ENCODE results near the gene POC1A.

POC1A gene

GRCh38 chr3:52088445-52089367 is 65.5 kb downstream of the POC1A start:
- no peak for DNase-seq (ENCODE audit: extremely low read depth in 1 of 2, low read depth in 1 of 2)

DNA sequence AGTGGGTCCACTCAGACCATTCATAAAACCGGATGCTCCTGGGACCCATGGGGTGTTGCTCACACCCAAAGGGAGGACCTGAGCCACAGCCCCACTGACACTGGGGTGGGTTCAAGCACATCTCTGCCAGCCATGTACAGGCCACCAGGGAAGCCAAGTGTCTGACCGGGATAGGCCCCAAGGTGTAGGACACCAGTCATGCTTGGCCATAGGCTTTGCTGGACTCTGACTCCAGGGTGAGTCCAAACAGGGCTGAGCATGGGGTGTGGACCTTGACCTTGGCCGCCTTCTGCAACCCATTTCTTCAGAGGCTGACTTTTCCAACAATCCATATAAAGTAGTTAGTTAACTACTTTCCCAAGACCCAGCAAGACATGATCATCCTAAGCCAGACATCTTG is 66.5 kb downstream of the POC1A start:
- no peak for DNase-seq (ENCODE audit: extremely low read depth in 1 of 2, low read depth in 1 of 2)

DNA sequence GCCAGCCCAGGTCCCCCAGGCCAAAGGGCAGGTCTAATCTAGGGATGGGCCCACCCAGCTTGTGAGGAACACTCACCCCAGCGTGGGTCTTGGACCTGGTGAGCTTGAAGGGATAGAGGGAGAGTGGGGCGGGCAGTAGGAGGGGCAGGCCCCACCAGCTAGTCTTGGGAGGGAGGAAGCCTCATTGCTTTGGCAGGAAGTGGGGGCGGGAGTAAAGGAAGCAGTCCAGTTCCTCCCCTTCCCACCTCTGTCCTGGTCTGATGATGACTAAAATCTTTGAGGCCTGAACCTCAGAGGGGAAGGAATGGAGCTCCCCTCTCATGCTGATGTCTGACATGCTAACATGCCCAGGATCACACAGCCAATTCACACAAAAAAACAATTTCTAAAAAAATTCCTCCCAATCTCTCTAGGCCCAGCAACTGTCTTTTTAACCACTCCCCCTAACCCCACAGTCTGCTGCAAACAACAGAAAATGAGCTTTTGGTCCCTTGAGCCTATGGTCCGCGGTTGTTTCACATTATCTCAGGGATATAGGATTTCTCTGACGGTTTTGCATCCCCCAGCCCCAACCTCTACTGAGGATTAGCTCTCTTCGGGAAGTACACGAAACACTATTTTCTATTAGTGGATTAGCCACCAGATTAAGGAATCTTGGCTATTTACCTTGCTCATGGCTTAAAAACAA is 67.1 kb downstream of the POC1A start:
- DNase-seq (ENCODE audit: extremely low read depth in 1 of 2, low read depth in 1 of 2): no peak

- no peak for DNase-seq (ENCODE audit: extremely low read depth in 1 of 2, low read depth in 1 of 2)
These were observed 67.8 kb downstream of the POC1A start for GRCh38 chr3:52086461-52086860.

DNA sequence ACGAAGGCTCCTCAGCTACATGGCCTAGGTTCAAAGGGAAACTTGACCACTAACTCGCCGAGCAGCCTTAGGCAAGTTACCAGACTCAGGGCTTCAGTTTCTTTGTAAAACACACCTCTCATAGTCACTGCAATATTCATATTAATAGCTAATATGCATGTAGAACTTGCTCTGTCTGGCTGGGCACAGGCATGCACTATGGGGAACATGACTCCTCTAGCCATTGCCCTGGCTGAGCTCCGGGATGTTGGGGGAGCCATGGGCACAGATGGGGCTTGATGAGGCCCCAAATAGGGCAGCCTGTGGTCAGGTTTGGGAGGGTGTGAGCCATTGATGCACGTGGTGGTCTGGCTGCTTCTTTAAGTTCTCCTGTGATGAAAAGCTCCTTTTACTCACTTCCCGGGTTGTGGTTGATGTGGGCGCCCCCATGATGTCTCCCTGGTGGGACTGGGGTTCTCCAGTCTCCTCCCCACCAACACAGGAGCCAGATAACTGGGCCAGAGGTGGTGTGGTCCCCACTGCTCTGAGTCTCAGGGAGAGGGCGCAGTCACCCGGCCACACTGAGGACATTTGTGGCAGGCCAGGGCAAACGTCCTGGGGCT is 68.4 kb downstream of the POC1A start:
- peak; percentile 24 to 66 for DNase-seq (ENCODE audit: extremely low read depth in 1 of 2, low read depth in 1 of 2)

DNA sequence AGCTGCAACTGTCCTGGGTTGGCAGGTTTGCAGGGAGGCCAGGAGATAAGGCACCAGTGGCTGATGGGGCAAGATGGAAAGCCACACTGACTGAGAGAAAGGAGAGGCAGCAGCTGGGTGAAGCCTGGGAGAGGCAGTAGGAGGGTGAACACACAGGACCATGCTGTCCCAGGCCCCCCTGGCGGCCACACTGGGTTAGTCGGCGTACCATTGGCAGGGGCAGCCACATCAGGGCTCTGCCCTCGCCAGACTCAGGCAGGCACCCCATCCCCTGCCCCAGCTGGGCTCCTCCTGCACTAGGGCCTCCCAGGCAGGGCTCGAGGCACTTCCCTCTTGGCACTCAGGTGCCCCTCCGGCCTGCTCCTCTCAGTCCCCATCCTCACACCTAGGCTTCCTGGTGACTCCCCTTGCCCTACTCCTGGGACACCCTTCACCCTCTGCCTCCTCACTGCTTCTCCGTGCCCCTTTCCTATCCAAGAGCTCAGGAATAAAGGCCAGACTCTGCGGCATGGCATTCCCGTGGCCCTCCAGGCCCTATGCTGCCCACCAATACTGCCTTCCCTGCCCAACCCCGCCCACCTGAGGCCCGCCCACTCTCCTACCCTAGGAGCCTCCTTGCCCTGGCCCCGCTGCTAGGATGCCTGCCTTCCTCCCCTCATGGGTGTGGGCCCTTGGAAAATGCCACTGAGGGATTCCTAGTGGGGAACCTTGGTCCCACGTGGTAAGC is 69.1 kb downstream of the POC1A start:
- no peak for DNase-seq (ENCODE audit: extremely low read depth in 1 of 2, low read depth in 1 of 2)

DNA sequence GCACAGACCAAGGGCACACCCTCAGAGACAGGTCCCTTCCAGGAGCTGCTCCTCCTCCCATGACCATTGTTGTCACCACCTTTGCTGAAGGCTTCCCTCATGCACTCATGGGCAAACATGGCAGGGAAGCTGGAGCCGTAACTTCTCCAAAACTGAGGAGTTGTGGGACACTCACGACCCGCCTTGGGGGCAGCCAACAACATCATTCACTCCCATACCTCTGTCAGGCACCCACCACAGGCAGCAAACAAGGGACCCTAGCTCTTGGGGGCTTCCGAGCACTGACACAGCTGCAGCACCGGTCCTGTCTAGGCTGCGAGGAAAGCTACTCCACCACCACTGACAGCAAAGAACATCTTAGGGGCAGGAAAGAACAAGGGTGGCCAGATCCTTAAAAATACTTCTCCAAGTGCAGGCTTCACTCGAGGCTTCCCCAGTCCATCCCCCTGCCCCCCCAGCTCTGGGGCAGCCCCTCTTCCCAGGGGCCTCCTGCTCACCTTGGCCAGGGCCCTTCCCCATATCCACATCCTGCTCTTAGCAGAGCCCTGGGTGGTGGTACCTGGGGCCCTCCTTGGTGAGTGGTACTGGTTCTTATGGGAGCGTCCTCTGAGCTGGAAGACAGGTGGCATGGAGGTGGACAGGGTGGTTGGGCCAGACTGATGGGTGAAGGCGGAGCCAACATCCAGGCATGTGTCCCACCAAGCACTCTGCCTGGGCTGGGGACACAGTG is 69.8 kb downstream of the POC1A start:
- DNase-seq (ENCODE audit: extremely low read depth in 1 of 2, low read depth in 1 of 2): no peak

GRCh38 chr3:52083556-52084087 is 70.6 kb downstream of the POC1A start:
- DNase-seq (ENCODE audit: extremely low read depth in 1 of 2, low read depth in 1 of 2): no peak

DNA sequence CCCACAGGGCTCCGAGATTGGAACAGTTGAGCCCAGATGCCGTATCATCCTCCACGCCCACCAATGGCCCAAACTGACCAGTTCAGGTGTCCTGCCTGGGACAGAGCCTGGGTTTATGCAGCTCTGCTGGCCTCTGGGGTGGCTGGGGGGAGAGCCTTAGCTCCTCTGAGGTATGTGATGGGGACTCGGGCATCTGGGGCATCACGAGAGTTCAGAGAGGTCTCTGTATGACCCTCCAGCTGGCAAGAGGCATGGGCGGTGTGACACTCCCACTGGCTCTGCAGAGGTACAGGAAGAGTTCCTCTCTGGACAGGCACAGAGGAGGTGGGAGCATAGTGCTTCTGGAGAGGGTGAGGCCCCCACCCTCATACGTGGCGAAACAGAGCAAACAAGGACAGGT is 71.3 kb downstream of the POC1A start:
- DNase-seq (ENCODE audit: extremely low read depth in 1 of 2, low read depth in 1 of 2): no peak

- DNase-seq (ENCODE audit: extremely low read depth in 1 of 2, low read depth in 1 of 2): no peak
These were observed 73.1 kb downstream of the POC1A start for GRCh38 chr3:52080830-52081719.

GRCh38 chr3:52079958-52080357 is 74.3 kb downstream of the POC1A start:
- DNase-seq (ENCODE audit: extremely low read depth in 1 of 2, low read depth in 1 of 2): no peak

DNA sequence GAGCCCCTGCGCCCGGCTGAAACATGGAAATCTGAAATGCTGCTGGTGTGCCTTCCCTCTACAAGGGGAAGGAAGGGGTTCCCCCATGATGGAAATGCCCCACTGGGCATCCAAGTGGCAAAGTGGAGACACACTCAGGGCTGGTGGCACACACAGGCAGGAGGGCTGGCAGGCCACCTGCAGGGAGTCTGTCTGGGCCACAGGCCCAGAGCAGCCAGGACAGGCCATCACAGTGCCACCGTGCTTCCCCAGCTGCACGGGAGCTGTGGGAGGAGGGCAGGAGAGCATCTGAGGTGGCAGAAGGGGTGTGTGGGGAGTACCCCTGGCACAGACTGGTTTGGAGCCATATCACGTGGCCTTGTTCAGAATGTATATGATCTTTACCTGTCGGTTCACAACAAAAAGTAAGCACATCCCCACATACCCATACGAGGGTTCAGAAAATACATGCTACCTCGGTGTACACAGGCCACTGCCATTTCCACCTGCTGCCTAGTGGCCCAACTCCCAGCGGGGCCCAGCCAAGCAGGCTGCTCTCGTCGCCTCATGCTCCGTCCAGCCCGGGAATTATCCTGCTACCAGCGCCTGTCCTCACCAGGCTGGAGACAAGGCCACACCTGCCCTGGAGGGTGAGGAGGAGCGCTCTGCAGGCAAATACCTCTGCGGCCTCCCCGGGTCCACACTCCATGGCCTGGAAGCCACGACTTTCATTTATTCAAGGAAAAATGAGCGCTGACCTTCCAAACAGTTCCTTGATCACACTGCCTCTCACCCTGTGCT is 75.3 kb downstream of the POC1A start:
- no peak for DNase-seq (ENCODE audit: extremely low read depth in 1 of 2, low read depth in 1 of 2)

- DNase-seq (ENCODE audit: extremely low read depth in 1 of 2, low read depth in 1 of 2): no peak
These were observed 76.3 kb downstream of the POC1A start for GRCh38 chr3:52077925-52078324.

- DNase-seq (ENCODE audit: extremely low read depth in 1 of 2, low read depth in 1 of 2): no peak
These were observed 77.1 kb downstream of the POC1A start for GRCh38 chr3:52076896-52077780.

DNA sequence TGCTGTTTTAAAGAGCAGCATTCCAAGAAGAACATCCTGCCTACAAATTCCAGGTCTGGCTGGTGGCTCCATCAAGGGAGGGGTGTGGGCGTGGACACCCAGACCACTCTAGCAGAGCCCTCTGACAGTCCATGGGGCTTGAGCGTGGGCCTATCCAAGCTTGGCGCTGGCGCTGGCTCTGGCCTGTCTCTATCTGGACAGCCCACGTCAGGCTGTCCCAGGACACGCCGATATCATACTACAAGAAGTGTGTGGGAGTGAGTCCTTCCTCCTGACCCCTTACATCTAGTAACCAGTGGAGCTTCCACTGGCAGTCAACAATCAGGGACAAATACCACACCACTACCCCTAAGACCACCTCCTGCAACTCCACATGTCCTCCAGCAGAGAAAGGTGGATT is 80.7 kb downstream of the POC1A start:
- no peak for DNase-seq (ENCODE audit: extremely low read depth in 1 of 2, low read depth in 1 of 2)

GRCh38 chr3:52072471-52072870 is 81.8 kb downstream of the POC1A start:
- DNase-seq (ENCODE audit: extremely low read depth in 1 of 2, low read depth in 1 of 2): no peak

DNA sequence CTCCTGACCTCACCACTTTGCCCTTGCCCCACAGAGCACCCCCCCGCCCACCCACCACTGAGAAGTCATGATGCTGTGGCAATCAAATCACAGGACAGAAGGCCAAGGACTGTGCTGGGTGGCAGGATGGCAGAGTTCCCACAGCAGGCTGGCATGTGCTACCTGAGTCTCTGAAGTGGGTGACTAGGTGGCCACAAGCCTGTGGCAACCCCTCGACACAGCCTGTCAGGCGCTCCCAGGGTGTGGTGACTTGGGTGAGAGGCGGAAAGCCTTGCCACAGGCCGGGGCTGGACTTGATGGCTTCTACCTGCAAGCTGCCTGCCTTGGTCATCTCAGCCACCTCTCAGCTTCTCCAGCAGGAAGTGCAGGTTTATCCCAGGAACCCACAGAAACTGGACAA is 82.2 kb downstream of the POC1A start:
- no peak for DNase-seq (ENCODE audit: extremely low read depth in 1 of 2, low read depth in 1 of 2)
